Chondrocyte (in vitro differentiated cells): ENCODE data around the gene OOEP. TPM values are rescaled to one million over a fixed set of nuclear protein-coding genes. Genes with fewer than 3 reads are reported as not detected.

Experiments used
- DNase-seq: peaks from one replicate; pipeline ENCODE4 v3.0.0; 2021; ENCODE audit warnings: mixed read lengths, low spot score
- H3K27ac Mint-ChIP-seq: one replicate; pipeline ENCODE4 v1.8.0; 2021; ENCODE audit warnings: mild to moderate bottlenecking, moderate library complexity, mixed read lengths; ENCODE audit not compliant: unreplicated experiment
- H3K27me3 Mint-ChIP-seq: 2 replicates; pipeline ENCODE4 v1.8.0; 2021; ENCODE audit warnings: low read depth, mixed read lengths
- H3K36me3 Mint-ChIP-seq: 2 replicates; pipeline ENCODE4 v1.8.0; 2021; ENCODE audit warnings: low read depth, mixed read lengths
- H3K4me1 Mint-ChIP-seq: 2 replicates; pipeline ENCODE4 v1.8.0; 2021; ENCODE audit warnings: low read depth, mild to moderate bottlenecking, mixed read lengths
- H3K4me3 Mint-ChIP-seq: one replicate; pipeline ENCODE4 v1.8.0; 2021; ENCODE audit warnings: mild to moderate bottlenecking, moderate library complexity, mixed read lengths; ENCODE audit not compliant: unreplicated experiment
- H3K9me3 Mint-ChIP-seq: 2 replicates; pipeline ENCODE4 v1.8.0; 2021; ENCODE audit warnings: low read depth, mixed read lengths
- CTCF ChIP-seq: fragments of 200-600 bp; sonication (generic); IDR thresholded peaks from 2 replicates; pipeline ENCODE4 v1.5.0; 2021; ENCODE audit warnings: antibody characterized with exemption, mild to moderate bottlenecking, moderate library complexity
- total RNA-seq: library from RNA; stranded (reverse); gene quantifications from 3 replicates; pipeline ENCODE4 v1.2.1, GENCODE V29; 2021

The OOEP gene
- total RNA-seq, 1 donor from 2014 or later: not detected

DNA sequence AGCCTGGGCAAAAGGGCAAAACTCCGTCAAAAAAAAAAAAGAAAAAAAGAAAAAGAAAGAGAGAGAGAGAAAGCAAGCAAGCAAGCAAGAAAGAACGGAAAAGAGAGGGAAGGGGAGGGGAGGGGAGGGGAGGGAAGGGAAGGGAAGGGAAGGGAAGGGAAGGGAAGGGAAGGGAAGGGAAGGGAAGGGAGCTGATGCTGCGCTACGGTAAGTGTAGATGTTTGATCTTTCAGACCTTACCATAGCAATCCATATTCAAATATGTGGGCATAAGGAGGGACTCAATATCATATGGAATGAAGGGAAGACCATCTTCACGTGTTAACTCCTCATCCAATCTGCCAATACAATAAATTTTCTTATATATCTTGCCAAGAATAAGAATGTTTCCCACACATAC lies 27.5 kb downstream of the OOEP start:
- no peak for DNase-seq
- no peaks in the 10 kb centered on the region for H3K4me1 Mint-ChIP-seq
- H3K4me3 Mint-ChIP-seq: no peak overlapping the region
- H3K36me3 Mint-ChIP-seq: no peaks in the 10 kb centered on the region
- H3K9me3 Mint-ChIP-seq: no peaks in the 10 kb centered on the region
- no peak for TF ChIP-seq CTCF
- H3K27ac Mint-ChIP-seq: no peak overlapping the region
- peaks cover 12% of the 10 kb centered on the region for H3K27me3 Mint-ChIP-seq

DNA sequence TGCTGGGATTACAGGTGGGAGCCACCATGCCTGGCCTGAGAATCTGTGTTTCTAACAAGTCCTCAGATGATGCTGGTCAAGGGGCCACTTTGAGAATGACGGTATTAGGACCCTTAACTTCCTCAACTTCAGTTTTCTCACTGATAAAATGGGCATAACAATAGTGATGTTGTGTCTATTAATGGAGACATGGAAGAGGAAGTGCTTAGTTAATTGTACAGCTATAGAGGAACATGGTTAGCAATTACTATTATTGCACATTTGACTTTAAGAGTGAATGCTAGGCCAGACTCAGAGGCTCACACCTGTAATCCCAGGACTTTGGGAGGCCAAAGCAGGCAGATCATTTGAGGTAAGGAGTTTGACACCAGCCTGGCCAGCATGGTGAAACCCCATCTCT lies 28.4 kb downstream of the OOEP start:
- TF ChIP-seq CTCF: no peak

DNA sequence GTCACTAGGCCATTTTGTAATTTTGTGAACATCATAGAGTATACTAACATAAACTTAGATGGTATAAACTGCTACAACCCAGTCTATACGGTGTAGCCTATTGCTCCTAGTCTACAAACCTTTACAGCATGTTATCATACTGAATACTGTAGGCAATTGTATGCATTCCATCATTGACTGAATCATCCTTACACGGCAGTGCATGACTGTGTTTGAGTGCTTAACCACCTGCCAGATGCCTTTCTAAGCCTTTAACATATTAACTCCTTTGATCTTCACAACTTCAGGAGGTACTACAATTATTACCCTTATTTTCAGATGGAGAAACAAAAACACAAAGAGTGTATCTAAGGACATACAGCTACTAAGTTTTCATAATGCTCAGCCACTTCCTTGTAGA lies 29.6 kb downstream of the OOEP start:
- H3K9me3 Mint-ChIP-seq: no peaks in the 10 kb centered on the region
- no peak overlapping the region for H3K4me3 Mint-ChIP-seq
- no peak for DNase-seq
- H3K27ac Mint-ChIP-seq: no peak overlapping the region
- H3K36me3 Mint-ChIP-seq: no peaks in the 10 kb centered on the region
- no peak for TF ChIP-seq CTCF
- H3K4me1 Mint-ChIP-seq: no peaks in the 10 kb centered on the region
- peaks cover 7% of the 10 kb centered on the region for H3K27me3 Mint-ChIP-seq

More for the DNA sequence above, 28.4 kb downstream of the OOEP start:
- Mint-ChIP-seq H3K27ac (no peak overlapping the region), H3K36me3 (no peaks in the 10 kb centered on the region), H3K27me3 (peaks cover 7% of the 10 kb centered on the region), H3K9me3 (no peaks in the 10 kb centered on the region), H3K4me3 (no peak overlapping the region), H3K4me1 (no peaks in the 10 kb centered on the region)
- no peak for DNase-seq

DNA sequence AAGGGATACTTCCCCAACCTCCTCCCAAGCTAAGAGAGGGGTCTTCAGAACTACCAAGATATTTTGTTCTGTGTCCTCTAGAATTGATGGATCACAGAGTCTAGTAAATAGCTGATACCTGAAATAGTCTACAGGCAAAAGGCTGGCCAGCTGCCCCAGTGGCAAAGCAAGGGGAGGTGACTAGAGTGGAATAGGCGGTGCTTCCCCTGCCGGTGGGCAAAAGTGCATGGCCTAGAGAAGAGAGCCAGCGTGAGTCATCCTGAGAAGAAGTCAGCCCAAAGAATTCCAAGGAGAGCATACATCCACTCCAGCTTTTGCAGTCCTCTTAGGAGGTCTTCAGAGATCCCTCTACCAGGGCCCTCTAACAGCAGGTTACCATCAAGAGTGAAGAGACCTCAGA lies 30.4 kb downstream of the OOEP start:
- H3K27me3 Mint-ChIP-seq: peaks cover 7% of the 10 kb centered on the region
- H3K4me1 Mint-ChIP-seq: no peaks in the 10 kb centered on the region
- no peaks in the 10 kb centered on the region for H3K9me3 Mint-ChIP-seq
- H3K36me3 Mint-ChIP-seq: no peaks in the 10 kb centered on the region
- no peak for TF ChIP-seq CTCF
- DNase-seq: no peak
- no peak overlapping the region for H3K4me3 Mint-ChIP-seq
- H3K27ac Mint-ChIP-seq: no peak overlapping the region

DNA sequence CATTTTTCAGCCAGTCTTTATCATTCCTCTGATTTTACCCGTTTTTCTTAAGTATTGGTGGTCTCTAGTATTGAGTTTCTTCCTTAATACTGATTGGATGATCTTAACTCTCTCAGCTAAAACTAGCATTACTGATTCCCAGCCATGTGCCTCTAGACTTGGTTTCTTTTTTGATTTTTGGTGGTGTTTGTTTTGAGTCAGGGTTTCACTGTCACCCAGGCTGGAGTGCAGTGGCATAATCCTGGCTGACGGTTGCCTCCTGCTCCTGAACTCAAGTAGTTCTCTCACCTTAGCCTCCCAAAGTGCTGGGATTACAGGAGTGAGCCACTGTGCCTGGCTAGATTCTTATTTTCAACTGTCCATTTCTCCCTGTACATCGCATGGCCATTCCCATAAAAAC lies 40.5 kb downstream of the OOEP start:
- H3K4me3 Mint-ChIP-seq: no peak overlapping the region
- no peaks in the 10 kb centered on the region for H3K4me1 Mint-ChIP-seq
- no peaks in the 10 kb centered on the region for H3K9me3 Mint-ChIP-seq
- no peak for DNase-seq
- no peaks in the 10 kb centered on the region for H3K36me3 Mint-ChIP-seq
- H3K27ac Mint-ChIP-seq: no peak overlapping the region
- H3K27me3 Mint-ChIP-seq: peaks cover 24% of the 10 kb centered on the region
- no peak for TF ChIP-seq CTCF
